GM12878 (cell line): Measurements from ENCODE around the gene PGAP3. TPM values are rescaled to one million over a fixed set of nuclear protein-coding genes. Genes with fewer than 3 reads are reported as not detected.

Experiments
- ATAC-seq: fragments of 200-7000 bp; cut with Tn5 transposase; 3 replicates; pipeline ENCODE4 v1.9.1; 2020; ENCODE audit warnings: mild to moderate bottlenecking, moderate library complexity
- BruUV-seq: library from RNA; stranded (reverse); fragments of 400-500 nt; replicated peaks from 2 replicates; lab custom pipeline; 2021; lab: Mats Ljungman, UMichigan
- CTCF ChIA-PET: fragments of 300-600 bp; sonication (Branson Sonifier 250); formaldehyde crosslinking; extraction: SDS; loops from one replicate; lab custom pipeline; 2021; ENCODE audit warnings: inconsistent platforms; lab: Yijun Ruan, JAX
- POLR2A ChIA-PET: fragments of 350-600 bp; formaldehyde crosslinking; extraction: SDS; loops from one replicate; lab custom pipeline; 2021; ENCODE audit warnings: inconsistent platforms; lab: Charles Lee
- RAD21 ChIA-PET: fragments of 300-600 bp; sonication (Branson Sonifier 250); formaldehyde crosslinking; loops from one replicate; lab custom pipeline; 2023; ENCODE audit warnings: antibody characterized with exemption; ENCODE audit not compliant: unreplicated experiment; lab: Charles Lee
- SMC1A ChIA-PET: fragments of 300-600 bp; sonication (Branson Sonifier 250); formaldehyde crosslinking; loops from one replicate; lab custom pipeline; 2023; ENCODE audit not compliant: unreplicated experiment, uncharacterized antibody; lab: Charles Lee
- DNase-seq: peaks from one replicate; pipeline ENCODE4 v3.0.0-alpha.2; 2011; ENCODE audit warnings: low read depth, low spot score
- FAIRE-seq: peaks from 3 replicates; lab custom pipeline; 2011; peaks lifted over from hg19 to GRCh38; lab: Jason Lieb, UNC
- H2AFZ ChIP-seq: 2 replicates; pipeline ENCODE4 v1.6.0; 2011; ENCODE audit warnings: low read depth, low read length, control low read depth; ENCODE audit not compliant: control insufficient read depth
- H3K27ac ChIP-seq: 2 replicates; pipeline ENCODE4 v1.5.1; 2011; ENCODE audit warnings: control low read depth; ENCODE audit not compliant: control insufficient read depth, insufficient read depth
- H3K27me3 ChIP-seq, 2 experiments: replicated peaks in 1 of 2; 2 replicates each; pipeline versions ENCODE4 v1.6.0 to v1.6.1; 2011; ENCODE audit warnings: low read length in 1 of 2; ENCODE audit not compliant: control insufficient read depth in 2 of 2, insufficient read depth in 2 of 2
- H3K36me3 ChIP-seq, 2 experiments: 2 replicates each; pipeline ENCODE4 v1.5.1; 2011; ENCODE audit warnings: low read length in 1 of 2; ENCODE audit not compliant: control insufficient read depth in 2 of 2, insufficient read depth in 2 of 2
- H3K4me1 ChIP-seq: 2 replicates; pipeline ENCODE4 v1.6.1; 2011; ENCODE audit warnings: mild to moderate bottlenecking, low read length, moderate library complexity, mixed read lengths; ENCODE audit not compliant: control insufficient read depth, insufficient read depth
- H3K4me2 ChIP-seq: 2 replicates; pipeline ENCODE4 v1.6.0; 2011; ENCODE audit warnings: control low read depth; ENCODE audit not compliant: control insufficient read depth, insufficient read depth
- H3K4me3 ChIP-seq: fragments of 200-600 bp; sonication (generic); 2 replicates; pipeline ENCODE4 v1.5.1; 2016
- H3K79me2 ChIP-seq: 2 replicates; pipeline ENCODE4 v1.6.0; 2011; ENCODE audit warnings: low read length; ENCODE audit not compliant: control insufficient read depth, insufficient read depth
- H3K9ac ChIP-seq: 2 replicates; pipeline ENCODE4 v1.8.0; 2011; ENCODE audit warnings: low read length, control low read depth, mixed read lengths; ENCODE audit not compliant: control insufficient read depth, insufficient read depth
- H3K9me3 ChIP-seq: replicated peaks from 3 replicates; pipeline ENCODE4 v1.5.1; 2011; ENCODE audit warnings: mild to moderate bottlenecking, low read length; ENCODE audit not compliant: control insufficient read depth, insufficient read depth
- H4K20me1 ChIP-seq: 2 replicates; pipeline ENCODE4 v1.6.0; 2011; ENCODE audit not compliant: control insufficient read depth, insufficient read depth
- EED ChIP-seq: sonication (generic); IDR thresholded peaks from 2 replicates; pipeline ENCODE4 v1.6.1; 2016; ENCODE audit warnings: antibody characterized with exemption, low read depth
- IKZF1 ChIP-seq: fragments of 450-650 bp; conservative IDR thresholded peaks from 2 replicates; pipeline ENCODE4 v1.6.1; 2017; ENCODE audit warnings: antibody characterized with exemption, mild to moderate bottlenecking
- IKZF2 ChIP-seq, 2 experiments: fragments of 450-650 bp; IDR thresholded peaks; 2 replicates each; pipeline ENCODE4 v1.6.1; 2017; ENCODE audit warnings: mild to moderate bottlenecking in 2 of 2, moderate library complexity in 2 of 2
- SMAD1 ChIP-seq: fragments of 450-650 bp; IDR thresholded peaks from 2 replicates; pipeline ENCODE4 v1.6.1; 2018; ENCODE audit warnings: mild to moderate bottlenecking, low read depth; ENCODE audit not compliant: partially characterized antibody
- SPI1 ChIP-seq: IDR thresholded peaks from 2 replicates; pipeline ENCODE4 v1.6.1; 2011; ENCODE audit warnings: low read depth, mild to moderate bottlenecking, low read length, moderate library complexity, borderline replicate concordance; ENCODE audit not compliant: insufficient read depth
- TCF3 ChIP-seq: IDR thresholded peaks from 2 replicates; pipeline ENCODE4 v1.6.1; 2012; ENCODE audit warnings: low read depth, mild to moderate bottlenecking, low read length, borderline replicate concordance; ENCODE audit not compliant: insufficient read depth
- WGBS: methylation state at CpG from one replicate; pipeline ENCODE4 v1.1.6; 2016; ENCODE audit warnings: low lambda C conversion rate; ENCODE audit not compliant: insufficient replicate concordance, insufficient coverage; ENCODE audit errors: missing lambda C conversion rate; 5-methylcytosine and 5-hydroxymethylcytosine counted together
- in situ Hi-C: fragments of 300-500 bp; cut with MboI; formaldehyde crosslinking; loops from 9 replicates; pipeline ENCODE4 v1.14.3; 2018; ENCODE audit warnings: mixed read lengths
- intact Hi-C: fragments of 100-400 bp; cut with micrococcal nuclease; formaldehyde crosslinking; loops from one replicate; pipeline ENCODE4 v1.14.2; 2022; ENCODE audit not compliant: unreplicated experiment
- polyA plus RNA-seq, 11 experiments: library from polyadenylated mRNA; depleted of rRNA in 4 of 11; unstranded in 6 of 11; stranded (reverse) in 5 of 11; fragments of >200 nt; fragmentation: Nextera tagmentation in 4 of 11; fragmentation: Illumina TruSeq in 1 of 11; extraction: Ambion mirVana in 4 of 11; extraction: Trizol in 1 of 11; gene quantifications; 1 replicate in 1 of 11; 2 replicates in 10 of 11; pipeline versions ENCODE4 v1.2.1 to v1.2.3, GENCODE V29; 2011 to 2016; ENCODE audit warnings: inconsistent platforms in 2 of 11, missing spikeins in 2 of 11, low read depth in 1 of 11
- total RNA-seq, 4 experiments: library from RNA; depleted of rRNA in 3 of 4; stranded (reverse); fragments of >200 nt in 3 of 4; fragmentation: Illumina TruSeq in 1 of 4; extraction: Trizol in 1 of 4; gene quantifications; 2 replicates each; pipeline versions ENCODE4 v1.2.1 to v1.2.3, GENCODE V29; 2013 to 2021
- TF ChIP-seq, protein P1 (sequence below): fragments of 450-650 bp; IDR thresholded peaks from 2 replicates; pipeline ENCODE4 v1.6.1; 2017; ENCODE audit warnings: mild to moderate bottlenecking, moderate library complexity
- TF ChIP-seq, protein P2 (sequence below): fragments of 450-650 bp; IDR thresholded peaks from 2 replicates; pipeline ENCODE4 v1.6.1; 2014; ENCODE audit warnings: mild to moderate bottlenecking
- TF ChIP-seq, protein P3 (sequence below): fragments of 150-350 bp; IDR thresholded peaks from 2 replicates; pipeline ENCODE4 v1.6.1; 2016; ENCODE audit warnings: low read depth, low read length

Gene PGAP3
- total and polyA plus RNA-seq, 10 of the 15 experiments (the other 5 are each of a cell fraction or from before 2014, with no cell fraction given) = 0.21 to 10.0 (median 5.3) TPM

- Histone ChIP-seq H3K9ac (no peak overlapping the region), H3K36me3 (peaks cover 16 to 26% of the 10 kb centered on the region in 2 experiments; a peak in 3 of 4 replicates)
- no TSS peak for BruUV-seq
- RAD21 ChIA-PET = no interaction called here
- TF ChIP-seq TCF3 (no peak), SMAD1 (no peak), IKZF1 (peak; percentile 28; the same call in 1 of the 2 replicates), SPI1 (peak; percentile 73), IKZF2 (IDR thresholded peaks at IDR 0.05) (0 out of 4 replicates have a peak, but pooled peaks of 1 of the 2 experiments have one; percentile 14), EED (peak; percentile 60)
- TF ChIP-seq, protein P1, sequence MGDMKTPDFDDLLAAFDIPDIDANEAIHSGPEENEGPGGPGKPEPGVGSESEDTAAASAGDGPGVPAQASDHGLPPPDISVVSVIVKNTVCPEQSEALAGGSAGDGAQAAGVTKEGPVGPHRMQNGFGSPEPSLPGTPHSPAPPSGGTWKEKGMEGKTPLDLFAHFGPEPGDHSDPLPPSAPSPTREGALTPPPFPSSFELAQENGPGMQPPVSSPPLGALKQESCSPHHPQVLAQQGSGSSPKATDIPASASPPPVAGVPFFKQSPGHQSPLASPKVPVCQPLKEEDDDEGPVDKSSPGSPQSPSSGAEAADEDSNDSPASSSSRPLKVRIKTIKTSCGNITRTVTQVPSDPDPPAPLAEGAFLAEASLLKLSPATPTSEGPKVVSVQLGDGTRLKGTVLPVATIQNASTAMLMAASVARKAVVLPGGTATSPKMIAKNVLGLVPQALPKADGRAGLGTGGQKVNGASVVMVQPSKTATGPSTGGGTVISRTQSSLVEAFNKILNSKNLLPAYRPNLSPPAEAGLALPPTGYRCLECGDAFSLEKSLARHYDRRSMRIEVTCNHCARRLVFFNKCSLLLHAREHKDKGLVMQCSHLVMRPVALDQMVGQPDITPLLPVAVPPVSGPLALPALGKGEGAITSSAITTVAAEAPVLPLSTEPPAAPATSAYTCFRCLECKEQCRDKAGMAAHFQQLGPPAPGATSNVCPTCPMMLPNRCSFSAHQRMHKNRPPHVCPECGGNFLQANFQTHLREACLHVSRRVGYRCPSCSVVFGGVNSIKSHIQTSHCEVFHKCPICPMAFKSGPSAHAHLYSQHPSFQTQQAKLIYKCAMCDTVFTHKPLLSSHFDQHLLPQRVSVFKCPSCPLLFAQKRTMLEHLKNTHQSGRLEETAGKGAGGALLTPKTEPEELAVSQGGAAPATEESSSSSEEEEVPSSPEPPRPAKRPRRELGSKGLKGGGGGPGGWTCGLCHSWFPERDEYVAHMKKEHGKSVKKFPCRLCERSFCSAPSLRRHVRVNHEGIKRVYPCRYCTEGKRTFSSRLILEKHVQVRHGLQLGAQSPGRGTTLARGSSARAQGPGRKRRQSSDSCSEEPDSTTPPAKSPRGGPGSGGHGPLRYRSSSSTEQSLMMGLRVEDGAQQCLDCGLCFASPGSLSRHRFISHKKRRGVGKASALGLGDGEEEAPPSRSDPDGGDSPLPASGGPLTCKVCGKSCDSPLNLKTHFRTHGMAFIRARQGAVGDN = no peak
- TF ChIP-seq, protein P2, sequence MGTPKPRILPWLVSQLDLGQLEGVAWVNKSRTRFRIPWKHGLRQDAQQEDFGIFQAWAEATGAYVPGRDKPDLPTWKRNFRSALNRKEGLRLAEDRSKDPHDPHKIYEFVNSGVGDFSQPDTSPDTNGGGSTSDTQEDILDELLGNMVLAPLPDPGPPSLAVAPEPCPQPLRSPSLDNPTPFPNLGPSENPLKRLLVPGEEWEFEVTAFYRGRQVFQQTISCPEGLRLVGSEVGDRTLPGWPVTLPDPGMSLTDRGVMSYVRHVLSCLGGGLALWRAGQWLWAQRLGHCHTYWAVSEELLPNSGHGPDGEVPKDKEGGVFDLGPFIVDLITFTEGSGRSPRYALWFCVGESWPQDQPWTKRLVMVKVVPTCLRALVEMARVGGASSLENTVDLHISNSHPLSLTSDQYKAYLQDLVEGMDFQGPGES = no peak
- TF ChIP-seq, protein P3, sequence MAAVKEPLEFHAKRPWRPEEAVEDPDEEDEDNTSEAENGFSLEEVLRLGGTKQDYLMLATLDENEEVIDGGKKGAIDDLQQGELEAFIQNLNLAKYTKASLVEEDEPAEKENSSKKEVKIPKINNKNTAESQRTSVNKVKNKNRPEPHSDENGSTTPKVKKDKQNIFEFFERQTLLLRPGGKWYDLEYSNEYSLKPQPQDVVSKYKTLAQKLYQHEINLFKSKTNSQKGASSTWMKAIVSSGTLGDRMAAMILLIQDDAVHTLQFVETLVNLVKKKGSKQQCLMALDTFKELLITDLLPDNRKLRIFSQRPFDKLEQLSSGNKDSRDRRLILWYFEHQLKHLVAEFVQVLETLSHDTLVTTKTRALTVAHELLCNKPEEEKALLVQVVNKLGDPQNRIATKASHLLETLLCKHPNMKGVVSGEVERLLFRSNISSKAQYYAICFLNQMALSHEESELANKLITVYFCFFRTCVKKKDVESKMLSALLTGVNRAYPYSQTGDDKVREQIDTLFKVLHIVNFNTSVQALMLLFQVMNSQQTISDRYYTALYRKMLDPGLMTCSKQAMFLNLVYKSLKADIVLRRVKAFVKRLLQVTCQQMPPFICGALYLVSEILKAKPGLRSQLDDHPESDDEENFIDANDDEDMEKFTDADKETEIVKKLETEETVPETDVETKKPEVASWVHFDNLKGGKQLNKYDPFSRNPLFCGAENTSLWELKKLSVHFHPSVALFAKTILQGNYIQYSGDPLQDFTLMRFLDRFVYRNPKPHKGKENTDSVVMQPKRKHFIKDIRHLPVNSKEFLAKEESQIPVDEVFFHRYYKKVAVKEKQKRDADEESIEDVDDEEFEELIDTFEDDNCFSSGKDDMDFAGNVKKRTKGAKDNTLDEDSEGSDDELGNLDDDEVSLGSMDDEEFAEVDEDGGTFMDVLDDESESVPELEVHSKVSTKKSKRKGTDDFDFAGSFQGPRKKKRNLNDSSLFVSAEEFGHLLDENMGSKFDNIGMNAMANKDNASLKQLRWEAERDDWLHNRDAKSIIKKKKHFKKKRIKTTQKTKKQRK = no peak
- TF ChIP-seq, all 136 proteins: peak for 4
- intact Hi-C loops (no loop called here), in situ Hi-C loops (no loop called here)
- no peaks in the 10 kb centered on the region for H4K20me1 ChIP-seq
- H2AFZ ChIP-seq = no peak overlapping the region
- ChIA-PET CTCF (interaction anchor here (0.8 kb wide), 1 partner anchor 26 kb away, joined by 4 read pairs; no protein-coding TSS in a partner anchor), SMC1A (interaction anchor here (1.0 kb wide), 1 partner anchor 36 kb away, joined by 3 read pairs; no protein-coding TSS in a partner anchor), POLR2A (no interaction called here)
- H3K79me2 ChIP-seq = no peaks in the 10 kb centered on the region
- H3K27me3 ChIP-seq = no peaks in the 10 kb centered on the region
- ATAC-seq = no peak
- DNase-seq = no peak
- peak overlapping the region; percentile 36; the same call in 1 of the 2 replicates for H3K4me2 ChIP-seq
- H3K9me3 ChIP-seq = no peaks in the 10 kb centered on the region
- peak; percentile 54 for FAIRE-seq
- H3K27ac ChIP-seq = no peak overlapping the region; the same call in 1 of the 2 replicates
- H3K4me3 ChIP-seq = no peak overlapping the region
- WGBS = 76% methylated on average over 11 of the region's 15 CpGs
- peaks cover 6% of the 10 kb centered on the region; the same call in 1 of the 2 replicates for H3K4me1 ChIP-seq
Observed at GRCh38 chr17:39659279-39660010, 28.4 kb downstream of the PGAP3 start.
